Measurements from ENCODE around the gene CCDC137. TPM values are rescaled to one million over a fixed set of nuclear protein-coding genes. Genes with fewer than 3 reads are reported as not detected.

CCDC137 gene
- total RNA-seq, 3 donors from 2014 or later (not counting 1 experiment from before 2014, with no cell fraction given) = 15.6 to 24.2 (median 22.1) TPM

GRCh38 chr17:81707725-81708646, 41.4 kb downstream of the CCDC137 start:
- Mint-ChIP-seq H3K27ac (no peak overlapping the region), H3K9me3 (no peaks in the 10 kb centered on the region), H3K36me3 (no peaks in the 10 kb centered on the region), H3K4me3 (no peak overlapping the region), H3K27me3 (ENCODE audit: low read depth in 2 of 2) (no peaks in the 10 kb centered on the region), H3K4me1 (peaks cover 11 to 21% of the 10 kb centered on the region in 2 donors)
- Histone ChIP-seq H3K4me1 (ENCODE audit: control insufficient read depth, insufficient read depth, low read length) (peaks cover 39% of the 10 kb centered on the region), H3K36me3 (ENCODE audit: control insufficient read depth, insufficient read depth, low read length) (peaks cover 12% of the 10 kb centered on the region), H3K27me3 (ENCODE audit: control insufficient read depth, insufficient read depth, low read length) (no peaks in the 10 kb centered on the region), H3K4me3 (ENCODE audit: low read length) (no peak overlapping the region), H3K9me3 (ENCODE audit: control insufficient read depth, insufficient read depth, low read length) (no peaks in the 10 kb centered on the region), H3K27ac (ENCODE audit: low read length) (no peak overlapping the region)
- intact Hi-C loops (cut with micrococcal nuclease) = no loop called here
- 93% methylated on average over 25 of the region's 25 CpGs for WGBS (ENCODE audit: insufficient coverage)
- TF ChIP-seq CTCF (IDR thresholded peaks at IDR 0.05) = no peak
- DNase-seq (no peak), ATAC-seq (no peak)

- H3K4me1 ChIP-seq (ENCODE audit: control insufficient read depth, insufficient read depth, low read length) = peaks cover 39% of the 10 kb centered on the region
- no peak for TF ChIP-seq CTCF (IDR thresholded peaks at IDR 0.05)
- Mint-ChIP-seq H3K36me3 (no peaks in the 10 kb centered on the region), H3K27me3 (ENCODE audit: low read depth in 2 of 2) (no peaks in the 10 kb centered on the region), H3K4me1 (peaks cover 14 to 26% of the 10 kb centered on the region in 2 donors), H3K4me3 (no peak overlapping the region), H3K9me3 (no peaks in the 10 kb centered on the region), H3K27ac (no peak overlapping the region)
- DNase-seq = no peak
- H3K27me3 ChIP-seq (ENCODE audit: control insufficient read depth, insufficient read depth, low read length) = no peaks in the 10 kb centered on the region
- no peak for ATAC-seq
- H3K4me3 ChIP-seq (ENCODE audit: low read length) = no peak overlapping the region
- peaks cover 12% of the 10 kb centered on the region for H3K36me3 ChIP-seq (ENCODE audit: control insufficient read depth, insufficient read depth, low read length)
- no peaks in the 10 kb centered on the region for H3K9me3 ChIP-seq (ENCODE audit: control insufficient read depth, insufficient read depth, low read length)
- 96% methylated on average over 17 of the region's 17 CpGs for WGBS (ENCODE audit: insufficient coverage)
- intact Hi-C loops (cut with micrococcal nuclease) = no loop called here
- H3K27ac ChIP-seq (ENCODE audit: low read length) = no peak overlapping the region
These were observed 42.2 kb downstream of the CCDC137 start for GRCh38 chr17:81708739-81709185.

- no peak for TF ChIP-seq CTCF (IDR thresholded peaks at IDR 0.05)
- Mint-ChIP-seq H3K9me3 (no peaks in the 10 kb centered on the region), H3K4me1 (peaks cover 14 to 26% of the 10 kb centered on the region in 2 donors), H3K27ac (peak overlapping the region; percentile 21 to 72), H3K27me3 (ENCODE audit: low read depth in 2 of 2) (no peaks in the 10 kb centered on the region), H3K4me3 (peak overlapping the region; percentile 74), H3K36me3 (no peaks in the 10 kb centered on the region)
- intact Hi-C loops (cut with micrococcal nuclease) = no loop called here
- Histone ChIP-seq H3K27ac (ENCODE audit: low read length) (peak overlapping the region; percentile 1), H3K4me1 (ENCODE audit: control insufficient read depth, insufficient read depth, low read length) (peaks cover 32% of the 10 kb centered on the region), H3K4me3 (ENCODE audit: low read length) (no peak overlapping the region), H3K27me3 (ENCODE audit: control insufficient read depth, insufficient read depth, low read length) (no peaks in the 10 kb centered on the region), H3K36me3 (ENCODE audit: control insufficient read depth, insufficient read depth, low read length) (peaks cover 8% of the 10 kb centered on the region), H3K9me3 (ENCODE audit: control insufficient read depth, insufficient read depth, low read length) (no peaks in the 10 kb centered on the region)
- DNase-seq (peak in 1 of 2 donors; percentile 50), ATAC-seq (no peak)
- 19% methylated on average over 29 of the region's 29 CpGs for WGBS (ENCODE audit: insufficient coverage)
These were observed 44.2 kb downstream of the CCDC137 start for GRCh38 chr17:81710514-81711308.

All from natural killer cell (primary cell).